Measurements from ENCODE around the gene RAB20.

The RAB20 gene

GRCh38 chr13:110477706-110478245 is 83.7 kb downstream of the RAB20 start:
- H3K27me3 Mint-ChIP-seq, result peaks cover 5% of the 10 kb centered on the region

DNA sequence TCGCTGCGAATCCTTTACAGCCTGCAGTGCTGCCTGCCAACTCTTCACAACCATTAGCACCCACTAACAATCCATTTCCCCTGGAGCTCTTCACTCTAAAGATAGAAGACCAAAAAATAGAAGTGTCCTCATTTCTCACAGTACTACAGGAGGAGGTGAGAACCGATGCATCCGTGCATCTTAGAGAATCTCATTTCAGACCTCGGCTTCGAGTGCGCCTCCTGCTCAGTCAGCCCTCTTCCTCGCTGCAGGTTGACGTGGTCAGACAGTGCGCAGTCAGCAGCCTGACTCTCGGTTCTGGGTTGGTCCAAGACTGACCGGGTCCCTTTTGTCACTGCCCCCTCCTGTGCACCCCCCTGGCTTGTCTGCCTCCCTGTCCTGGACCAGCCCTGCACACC is 85.3 kb downstream of the RAB20 start:
- DNase-seq, result no peak
- Mint-ChIP-seq H3K27me3 (peaks cover 10% of the 10 kb centered on the region), H3K9me3 (no peaks in the 10 kb centered on the region), H3K36me3 (ENCODE audit: low read depth) (no peaks in the 10 kb centered on the region), H3K4me1 (ENCODE audit: low read depth) (peaks cover 3% of the 10 kb centered on the region), H3K27ac (no peak overlapping the region), H3K4me3 (no peak overlapping the region)

More at GRCh38 chr13:110477706-110478245, 83.7 kb downstream of the RAB20 start:
- Mint-ChIP-seq H3K9me3 (no peaks in the 10 kb centered on the region), H3K36me3 (ENCODE audit: low read depth) (no peaks in the 10 kb centered on the region), H3K27ac (no peak overlapping the region), H3K4me1 (ENCODE audit: low read depth) (no peaks in the 10 kb centered on the region), H3K4me3 (no peak overlapping the region)
- no peak for DNase-seq

- peaks cover 3% of the 10 kb centered on the region for H3K4me1 Mint-ChIP-seq (ENCODE audit: low read depth)
Observed at GRCh38 chr13:110475550-110476219, 85.8 kb downstream of the RAB20 start.

DNA sequence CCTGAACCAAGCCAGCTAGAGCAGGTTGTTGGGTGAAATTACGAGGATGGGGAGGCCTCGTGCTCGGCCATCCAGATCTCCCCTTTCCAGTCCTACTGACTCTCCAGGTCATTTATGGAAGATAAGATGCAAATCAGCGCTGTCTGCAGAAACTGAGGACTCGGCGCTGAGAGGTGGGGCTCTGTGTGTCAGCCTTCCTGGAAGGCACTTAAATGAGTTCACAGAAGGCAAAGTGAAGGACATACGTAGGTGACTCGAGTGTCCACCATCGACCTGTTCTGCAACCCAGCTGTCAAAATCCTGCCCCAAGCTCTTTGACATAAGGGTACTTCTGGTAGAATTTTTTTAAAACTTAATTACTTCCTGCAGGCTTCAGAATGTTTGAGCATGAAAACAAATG is 86.4 kb downstream of the RAB20 start:
- Mint-ChIP-seq H3K36me3 (ENCODE audit: low read depth) (no peaks in the 10 kb centered on the region), H3K4me3 (no peak overlapping the region), H3K4me1 (ENCODE audit: low read depth) (peaks cover 3% of the 10 kb centered on the region), H3K9me3 (no peaks in the 10 kb centered on the region), H3K27me3 (peaks cover 20% of the 10 kb centered on the region), H3K27ac (no peak overlapping the region)
- no peak for DNase-seq

More at GRCh38 chr13:110475550-110476219, 85.8 kb downstream of the RAB20 start:
- Mint-ChIP-seq H3K27ac (no peak overlapping the region), H3K27me3 (peaks cover 14% of the 10 kb centered on the region), H3K4me3 (no peak overlapping the region), H3K36me3 (ENCODE audit: low read depth) (no peaks in the 10 kb centered on the region), H3K9me3 (no peaks in the 10 kb centered on the region)
- no peak for DNase-seq

DNA sequence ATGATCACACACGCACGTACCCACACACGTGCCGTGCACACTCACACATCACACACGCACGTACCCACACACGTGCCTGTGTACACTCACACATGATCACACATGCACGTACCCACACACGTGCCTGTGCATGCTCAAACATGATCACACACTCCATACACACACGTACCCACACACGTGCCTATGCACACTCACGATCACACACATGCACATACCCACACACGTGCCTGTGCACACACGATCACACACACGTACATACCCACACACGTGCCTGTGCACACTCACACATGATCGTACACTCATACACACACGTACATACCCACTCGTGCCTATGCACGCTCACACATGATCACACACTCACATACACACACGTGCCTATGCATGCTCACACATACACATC is 86.8 kb downstream of the RAB20 start:
- Mint-ChIP-seq H3K36me3 (ENCODE audit: low read depth) (no peaks in the 10 kb centered on the region), H3K4me3 (no peak overlapping the region), H3K27ac (no peak overlapping the region), H3K9me3 (no peaks in the 10 kb centered on the region), H3K4me1 (ENCODE audit: low read depth) (peaks cover 3% of the 10 kb centered on the region), H3K27me3 (peaks cover 22% of the 10 kb centered on the region)
- no peak for DNase-seq
